ENCODE data around the gene MFRP. TPM values are rescaled to one million over a fixed set of nuclear protein-coding genes. Genes with fewer than 3 reads are reported as not detected.

MFRP gene
- polyA plus RNA-seq, 1 experiment, result not detected

DNA sequence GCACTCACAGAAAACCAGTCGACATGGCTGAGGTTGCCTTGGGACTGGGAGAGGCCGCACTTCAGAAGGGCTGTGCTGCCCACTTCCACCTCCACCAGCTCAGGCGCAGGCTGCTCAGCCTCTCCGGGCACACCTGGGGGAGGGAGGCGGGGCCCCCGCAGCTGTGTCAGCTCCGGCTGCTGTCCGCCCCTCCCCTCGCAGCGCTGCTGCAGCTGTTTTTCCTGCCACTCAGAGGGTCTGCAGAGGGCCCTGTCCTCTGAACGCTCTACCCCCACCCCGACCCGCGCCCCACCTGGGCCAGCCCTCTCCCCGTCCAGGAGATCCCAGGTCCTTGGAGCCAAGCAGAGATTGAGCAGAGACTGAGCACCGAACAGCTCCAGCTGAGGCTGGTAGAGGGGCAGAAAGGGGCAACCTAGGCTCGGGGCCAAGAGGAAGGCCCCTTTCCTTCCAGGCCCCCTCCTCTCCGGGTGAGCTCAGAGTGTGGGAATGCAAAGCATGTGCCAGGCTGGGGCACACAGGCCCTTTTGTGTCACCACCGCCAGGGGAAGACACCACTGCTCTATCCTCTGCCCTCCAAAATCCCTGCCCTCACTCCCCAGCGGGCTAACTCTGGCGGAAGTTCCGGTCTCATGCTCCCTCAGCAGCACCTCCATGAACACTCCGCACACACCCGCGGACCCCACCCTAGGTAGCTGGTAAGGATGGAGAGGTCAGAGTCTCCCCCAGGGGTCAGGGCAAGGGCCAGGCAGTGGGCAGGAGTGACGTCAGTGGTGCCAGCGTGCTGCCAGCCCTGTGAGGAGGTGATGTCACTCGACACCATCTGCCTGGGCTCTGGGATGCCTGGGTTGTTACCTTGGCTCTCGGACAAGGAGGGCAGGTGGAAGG, 31.1 kb downstream of the MFRP start:
- TF ChIP-seq, protein P1, sequence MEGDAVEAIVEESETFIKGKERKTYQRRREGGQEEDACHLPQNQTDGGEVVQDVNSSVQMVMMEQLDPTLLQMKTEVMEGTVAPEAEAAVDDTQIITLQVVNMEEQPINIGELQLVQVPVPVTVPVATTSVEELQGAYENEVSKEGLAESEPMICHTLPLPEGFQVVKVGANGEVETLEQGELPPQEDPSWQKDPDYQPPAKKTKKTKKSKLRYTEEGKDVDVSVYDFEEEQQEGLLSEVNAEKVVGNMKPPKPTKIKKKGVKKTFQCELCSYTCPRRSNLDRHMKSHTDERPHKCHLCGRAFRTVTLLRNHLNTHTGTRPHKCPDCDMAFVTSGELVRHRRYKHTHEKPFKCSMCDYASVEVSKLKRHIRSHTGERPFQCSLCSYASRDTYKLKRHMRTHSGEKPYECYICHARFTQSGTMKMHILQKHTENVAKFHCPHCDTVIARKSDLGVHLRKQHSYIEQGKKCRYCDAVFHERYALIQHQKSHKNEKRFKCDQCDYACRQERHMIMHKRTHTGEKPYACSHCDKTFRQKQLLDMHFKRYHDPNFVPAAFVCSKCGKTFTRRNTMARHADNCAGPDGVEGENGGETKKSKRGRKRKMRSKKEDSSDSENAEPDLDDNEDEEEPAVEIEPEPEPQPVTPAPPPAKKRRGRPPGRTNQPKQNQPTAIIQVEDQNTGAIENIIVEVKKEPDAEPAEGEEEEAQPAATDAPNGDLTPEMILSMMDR (IDR thresholded peaks at IDR 0.05; ENCODE audit: low read depth, low read length), result no peak
- ChIA-PET CTCF (interaction anchor here (0.6 to 1.3 kb wide), 7 partner anchors 8 to 110 kb away, joined by 3 to 8 read pairs (median 4); partner anchors contain the start of gene CBL), POLR2A (interaction anchor here (1.1 to 2.6 kb wide), 2 partner anchors 18 to 23 kb away, joined by 3 to 32 read pairs; no protein-coding TSS in a partner anchor)
- no peak overlapping the region for H3K27ac ChIP-seq (ENCODE audit: low read depth, low read length)
- no peaks in the 10 kb centered on the region; the same call in 1 of the 2 replicates for H3K9me3 ChIP-seq (ENCODE audit: control insufficient read depth, insufficient read depth, low read length)
- no peak for DNase-seq (ENCODE audit: low read depth, low spot score)
- H3K4me3 ChIP-seq (ENCODE audit: low read depth, low read length), result peak overlapping the region; percentile 71
- H3K27me3 ChIP-seq (ENCODE audit: control insufficient read depth, insufficient read depth, low read length), result no peaks in the 10 kb centered on the region

DNA sequence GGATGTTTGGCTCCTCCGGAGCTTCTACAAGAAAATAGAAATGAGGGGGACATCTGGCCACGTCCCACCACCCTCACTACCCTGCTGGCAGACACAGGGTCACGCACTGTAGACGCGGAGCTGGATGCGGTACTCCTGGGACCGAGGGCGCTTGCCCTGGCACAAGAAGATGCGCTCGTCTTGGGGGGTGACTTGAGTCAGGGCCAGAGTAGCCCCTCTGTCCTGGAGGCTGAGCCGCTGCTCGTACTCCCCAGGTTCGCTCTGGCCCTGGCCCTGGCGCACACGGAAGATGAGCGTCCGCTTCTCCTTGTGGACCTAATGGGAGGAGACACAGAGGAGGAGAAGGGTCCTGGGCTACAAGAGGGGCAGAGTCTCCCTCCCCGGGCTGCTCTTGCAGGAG, 31.8 kb downstream of the MFRP start:
- Histone ChIP-seq H3K27ac (ENCODE audit: low read depth, low read length) (no peak overlapping the region), H3K9me3 (ENCODE audit: control insufficient read depth, insufficient read depth, low read length) (no peaks in the 10 kb centered on the region; the same call in 1 of the 2 replicates), H3K27me3 (ENCODE audit: control insufficient read depth, insufficient read depth, low read length) (no peaks in the 10 kb centered on the region), H3K4me3 (ENCODE audit: low read depth, low read length) (peak overlapping the region; percentile 71; the same call in 1 of the 2 replicates)
- TF ChIP-seq, protein P1 (IDR thresholded peaks at IDR 0.05; ENCODE audit: low read depth, low read length), result no peak
- CTCF ChIA-PET, result interaction anchor here (0.8 to 1.3 kb wide), 5 partner anchors 9 to 109 kb away, joined by 3 to 6 read pairs (median 4); partner anchors contain the start of gene CBL
- POLR2A ChIA-PET, result no interaction called here
- no peak for DNase-seq (ENCODE audit: low read depth, low spot score)

DNA sequence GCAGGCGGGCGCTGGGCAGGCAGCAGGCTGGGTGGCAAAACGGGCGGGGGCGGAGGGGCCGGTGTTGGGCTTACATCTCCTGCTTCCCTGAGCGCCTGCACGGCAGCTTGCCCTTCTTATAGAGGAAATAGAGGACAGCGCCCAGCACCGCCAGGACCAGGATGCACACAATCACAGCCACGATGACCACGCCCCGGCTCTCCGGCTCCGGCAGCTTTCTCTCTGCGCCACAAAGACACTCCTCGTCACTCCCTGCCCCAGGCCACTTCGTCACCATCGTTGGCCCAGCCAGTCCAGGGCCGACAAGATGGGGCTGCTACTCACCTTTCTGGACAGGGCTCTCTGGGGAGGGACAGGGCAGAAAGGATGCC, 35.8 kb downstream of the MFRP start:
- ChIA-PET POLR2A (interaction anchor here (0.6 kb wide), 1 partner anchor 186 kb away, joined by 6 read pairs; no protein-coding TSS in a partner anchor), CTCF (interaction anchor here (1.1 kb wide), 1 partner anchor 13 kb away, joined by 3 read pairs; no protein-coding TSS in a partner anchor)
- H3K9me3 ChIP-seq (ENCODE audit: control insufficient read depth, insufficient read depth, low read length), result no peaks in the 10 kb centered on the region
- TF ChIP-seq, protein P1 (IDR thresholded peaks at IDR 0.05; ENCODE audit: low read depth, low read length), result no peak
- DNase-seq (ENCODE audit: low read depth, low spot score), result no peak
- H3K4me3 ChIP-seq (ENCODE audit: low read depth, low read length), result no peak overlapping the region
- no peak overlapping the region for H3K27ac ChIP-seq (ENCODE audit: low read depth, low read length)
- no peaks in the 10 kb centered on the region for H3K27me3 ChIP-seq (ENCODE audit: control insufficient read depth, insufficient read depth, low read length)

DNA sequence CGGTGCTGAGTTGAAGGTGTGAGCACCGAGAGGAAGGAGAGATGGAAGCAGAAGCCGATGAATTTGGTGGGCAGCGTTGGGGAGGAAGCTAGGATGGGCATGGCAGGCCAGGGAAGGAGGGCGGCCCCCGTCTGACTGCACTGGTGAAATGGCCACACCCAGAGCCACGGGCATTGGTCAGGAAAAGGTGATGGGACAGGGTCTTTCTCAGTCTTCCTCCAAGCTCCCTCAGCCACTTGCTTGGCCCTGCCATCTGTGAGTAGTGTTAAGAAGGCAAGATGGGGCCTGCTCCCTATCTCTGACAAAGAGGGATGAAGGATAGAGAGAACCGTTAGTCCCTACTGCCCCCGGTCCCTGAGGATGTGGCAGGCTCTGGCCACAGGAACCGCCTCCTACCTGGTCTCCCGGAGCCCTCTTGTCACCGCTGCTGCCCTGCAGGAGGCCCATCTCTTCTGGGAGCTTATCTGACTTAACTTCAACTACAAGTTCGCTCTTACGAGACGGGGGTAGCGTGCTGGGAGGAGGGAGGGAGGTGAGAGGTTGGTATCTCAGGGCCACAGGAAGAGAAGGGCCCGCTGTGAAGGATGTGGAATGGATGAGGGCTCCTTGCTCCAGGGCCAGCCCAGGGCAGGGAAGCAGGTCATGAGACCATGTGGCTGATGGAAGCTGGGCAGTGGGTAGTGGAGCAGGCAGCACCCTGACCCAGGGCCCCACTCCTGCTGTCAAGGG, 36.4 kb downstream of the MFRP start:
- DNase-seq (ENCODE audit: low read depth, low spot score), result no peak
- CTCF ChIA-PET, result interaction anchor here (0.5 to 1.6 kb wide), 4 partner anchors 13 to 160 kb away, joined by 3 to 4 read pairs (median 4); no protein-coding TSS in a partner anchor

More for the DNA sequence above, 36.4 kb downstream of the MFRP start:
- TF ChIP-seq, protein P1 (IDR thresholded peaks at IDR 0.05; ENCODE audit: low read depth, low read length), result no peak
- no peak overlapping the region for H3K27ac ChIP-seq (ENCODE audit: low read depth, low read length)
- H3K4me3 ChIP-seq (ENCODE audit: low read depth, low read length), result no peak overlapping the region
- no peaks in the 10 kb centered on the region for H3K9me3 ChIP-seq (ENCODE audit: control insufficient read depth, insufficient read depth, low read length)
- H3K27me3 ChIP-seq (ENCODE audit: control insufficient read depth, insufficient read depth, low read length), result no peaks in the 10 kb centered on the region
- POLR2A ChIA-PET, result interaction anchor here (0.6 kb wide), 2 partner anchors 18 to 186 kb away, joined by 3 to 6 read pairs; no protein-coding TSS in a partner anchor
